NAMALWA (cell line): ENCODE results near the gene NCOA1.
"Not testable (repeated sequence)": the region's sequence is repeated elsewhere in the genome, so short reads cannot be mapped to it uniquely, and the experiment has no call there.

Source experiments
- DNase-seq: peaks from one replicate; pipeline ENCODE4 v3.0.0-alpha.2; 2015; ENCODE audit warnings: low spot score

NCOA1 gene

GRCh38 chr2:24540011-24540477 lies 49.0 kb downstream of the NCOA1 start:
- no peak for DNase-seq

GRCh38 chr2:24541621-24542020 lies 50.6 kb downstream of the NCOA1 start:
- no peak for DNase-seq

- no peak for DNase-seq
These were observed 51.3 kb downstream of the NCOA1 start for GRCh38 chr2:24542269-24542872.

- peak; percentile 56 for DNase-seq
These were observed 52.2 kb downstream of the NCOA1 start for GRCh38 chr2:24543252-24543651.

GRCh38 chr2:24544456-24545115 lies 53.5 kb downstream of the NCOA1 start:
- DNase-seq, result no peak

- no peak for DNase-seq
These were observed 55.6 kb downstream of the NCOA1 start for GRCh38 chr2:24546669-24547068.

- no peak for DNase-seq
These were observed 57.0 kb downstream of the NCOA1 start for GRCh38 chr2:24548058-24548457.

GRCh38 chr2:24550301-24550700 lies 59.2 kb downstream of the NCOA1 start:
- not testable (repeated sequence) for DNase-seq

GRCh38 chr2:24551016-24551415 lies 60.0 kb downstream of the NCOA1 start:
- no peak for DNase-seq

GRCh38 chr2:24552836-24553235 lies 61.8 kb downstream of the NCOA1 start:
- DNase-seq, result no peak

GRCh38 chr2:24558781-24559472 lies 67.9 kb downstream of the NCOA1 start:
- no peak for DNase-seq

GRCh38 chr2:24559473-24560113 lies 68.5 kb downstream of the NCOA1 start:
- no peak for DNase-seq

GRCh38 chr2:24565537-24565936 lies 74.5 kb downstream of the NCOA1 start:
- no peak for DNase-seq

GRCh38 chr2:24566209-24566608 lies 75.2 kb downstream of the NCOA1 start:
- DNase-seq, result no peak

GRCh38 chr2:24566630-24567029 lies 75.6 kb downstream of the NCOA1 start:
- no peak for DNase-seq

GRCh38 chr2:24568551-24568950 lies 77.5 kb downstream of the NCOA1 start:
- no peak for DNase-seq

- DNase-seq, result not testable (repeated sequence)
These were observed 78.5 kb downstream of the NCOA1 start for GRCh38 chr2:24569565-24569964.

- DNase-seq, result no peak
These were observed 79.2 kb downstream of the NCOA1 start for GRCh38 chr2:24570225-24570624.

GRCh38 chr2:24571828-24572442 lies 80.9 kb downstream of the NCOA1 start:
- no peak for DNase-seq

GRCh38 chr2:24576146-24576545 lies 85.1 kb downstream of the NCOA1 start:
- no peak for DNase-seq

- DNase-seq, result no peak
These were observed 85.6 kb downstream of the NCOA1 start for GRCh38 chr2:24576617-24577016.

GRCh38 chr2:24577481-24577880 lies 86.4 kb downstream of the NCOA1 start:
- peak; percentile 41 for DNase-seq
